Measurements from ENCODE around the gene RAP1GDS1.
"Not testable (repeated sequence)": the region's sequence is repeated elsewhere in the genome, so short reads cannot be mapped to it uniquely, and the experiment has no call there.

RAP1GDS1 gene

DNA sequence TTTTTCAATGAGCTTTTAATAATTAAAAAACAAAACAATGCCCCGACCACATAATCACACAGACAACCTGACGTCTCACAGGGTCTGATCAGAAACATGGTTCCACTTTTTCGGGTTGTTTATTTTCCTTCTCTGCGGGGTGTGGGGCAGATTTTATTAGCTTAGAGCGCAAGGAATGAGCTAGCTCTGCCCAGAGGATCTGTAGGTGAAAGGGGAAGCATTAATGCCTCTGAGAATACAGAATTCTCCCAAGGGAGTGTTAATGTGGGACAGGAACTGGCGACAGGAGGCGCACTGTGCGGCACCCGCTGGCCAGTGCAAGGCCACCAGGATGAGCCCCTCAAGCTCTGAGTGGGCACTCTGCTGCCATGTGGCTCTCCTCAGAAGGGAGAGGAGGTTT lies 215.7 kb downstream of the RAP1GDS1 start:
- H3K36me3 ChIP-seq = no peaks in the 10 kb centered on the region
- no peaks in the 10 kb centered on the region for H3K27me3 ChIP-seq
- TF ChIP-seq, protein P1, sequence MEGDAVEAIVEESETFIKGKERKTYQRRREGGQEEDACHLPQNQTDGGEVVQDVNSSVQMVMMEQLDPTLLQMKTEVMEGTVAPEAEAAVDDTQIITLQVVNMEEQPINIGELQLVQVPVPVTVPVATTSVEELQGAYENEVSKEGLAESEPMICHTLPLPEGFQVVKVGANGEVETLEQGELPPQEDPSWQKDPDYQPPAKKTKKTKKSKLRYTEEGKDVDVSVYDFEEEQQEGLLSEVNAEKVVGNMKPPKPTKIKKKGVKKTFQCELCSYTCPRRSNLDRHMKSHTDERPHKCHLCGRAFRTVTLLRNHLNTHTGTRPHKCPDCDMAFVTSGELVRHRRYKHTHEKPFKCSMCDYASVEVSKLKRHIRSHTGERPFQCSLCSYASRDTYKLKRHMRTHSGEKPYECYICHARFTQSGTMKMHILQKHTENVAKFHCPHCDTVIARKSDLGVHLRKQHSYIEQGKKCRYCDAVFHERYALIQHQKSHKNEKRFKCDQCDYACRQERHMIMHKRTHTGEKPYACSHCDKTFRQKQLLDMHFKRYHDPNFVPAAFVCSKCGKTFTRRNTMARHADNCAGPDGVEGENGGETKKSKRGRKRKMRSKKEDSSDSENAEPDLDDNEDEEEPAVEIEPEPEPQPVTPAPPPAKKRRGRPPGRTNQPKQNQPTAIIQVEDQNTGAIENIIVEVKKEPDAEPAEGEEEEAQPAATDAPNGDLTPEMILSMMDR (IDR thresholded peaks at IDR 0.05) = no peak
- H3K4me3 ChIP-seq (ENCODE audit: low read depth in 1 of 2, low read length in 1 of 2) = no peak overlapping the region
- H3K9me3 ChIP-seq = no peaks in the 10 kb centered on the region
- no peak overlapping the region for H3K27ac ChIP-seq
- no peaks in the 10 kb centered on the region for H3K4me1 ChIP-seq (ENCODE audit: control insufficient read depth in 1 of 2, insufficient read depth in 1 of 2, low read depth in 1 of 2, low read length in 1 of 2)

DNA sequence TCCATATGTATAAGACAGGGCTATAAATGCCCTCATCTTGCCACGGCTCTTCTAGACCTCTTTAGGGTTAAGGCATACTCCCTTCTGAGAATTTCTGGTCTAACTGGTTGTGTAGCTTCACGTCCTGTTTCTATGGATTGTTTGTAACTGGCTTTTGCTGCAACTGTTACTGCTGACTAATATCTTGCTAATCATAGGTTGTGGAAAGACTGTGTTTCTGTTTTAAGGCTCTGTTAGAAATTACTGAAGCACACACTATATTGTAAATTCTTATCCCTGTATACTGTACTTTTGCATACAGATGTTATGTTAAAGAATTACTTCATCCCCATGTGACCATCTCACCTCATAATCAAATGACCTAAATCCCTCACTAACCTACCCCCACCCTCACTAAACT lies 218.4 kb downstream of the RAP1GDS1 start:
- H3K27ac ChIP-seq; H3K9me3 ChIP-seq; H3K36me3 ChIP-seq; H3K4me3 ChIP-seq (ENCODE audit: low read depth in 1 of 2, low read length in 1 of 2); H3K27me3 ChIP-seq; H3K4me1 ChIP-seq (ENCODE audit: control insufficient read depth in 1 of 2, insufficient read depth in 1 of 2, low read depth in 1 of 2, low read length in 1 of 2): not testable (repeated sequence)

GRCh38 chr4:98480535-98480934 lies 219.4 kb downstream of the RAP1GDS1 start:
- Histone ChIP-seq H3K27ac (no peak overlapping the region), H3K36me3 (no peaks in the 10 kb centered on the region), H3K9me3 (no peaks in the 10 kb centered on the region)

DNA sequence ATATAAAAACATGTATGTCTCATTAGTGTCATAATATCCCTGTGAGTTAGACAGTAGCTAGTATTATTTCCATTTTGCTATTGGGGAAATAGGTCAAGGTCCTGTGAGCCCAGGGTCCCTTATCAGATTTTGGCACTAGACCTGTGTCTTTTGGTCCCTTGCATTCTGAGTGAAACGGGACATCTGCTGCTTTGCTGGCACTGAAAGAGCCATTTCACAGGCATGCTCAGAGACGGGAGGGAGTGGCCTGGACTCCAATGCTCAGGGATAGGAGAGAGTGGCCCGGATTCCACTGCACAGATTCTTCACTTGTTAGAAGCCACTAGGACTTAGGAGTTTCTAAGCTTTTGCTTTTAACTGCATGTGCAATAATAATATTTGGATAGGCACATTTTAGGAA lies 220.0 kb downstream of the RAP1GDS1 start:
- no peaks in the 10 kb centered on the region for H3K9me3 ChIP-seq
- H3K4me1 ChIP-seq (ENCODE audit: control insufficient read depth in 1 of 2, insufficient read depth in 1 of 2, low read depth in 1 of 2, low read length in 1 of 2) = no peaks in the 10 kb centered on the region
- no peaks in the 10 kb centered on the region for H3K27me3 ChIP-seq
- no peak overlapping the region for H3K27ac ChIP-seq
- no peak overlapping the region for H3K4me3 ChIP-seq (ENCODE audit: low read depth in 1 of 2, low read length in 1 of 2)
- no peaks in the 10 kb centered on the region for H3K36me3 ChIP-seq
- TF ChIP-seq, protein P1 (IDR thresholded peaks at IDR 0.05) = no peak

More at GRCh38 chr4:98480535-98480934, 219.4 kb downstream of the RAP1GDS1 start:
- TF ChIP-seq, protein P1 (IDR thresholded peaks at IDR 0.05) = no peak
- Histone ChIP-seq H3K4me3 (ENCODE audit: low read depth in 1 of 2, low read length in 1 of 2) (no peak overlapping the region), H3K4me1 (ENCODE audit: control insufficient read depth in 1 of 2, insufficient read depth in 1 of 2, low read depth in 1 of 2, low read length in 1 of 2) (no peaks in the 10 kb centered on the region), H3K27me3 (no peaks in the 10 kb centered on the region)

GRCh38 chr4:98482503-98482846 lies 221.3 kb downstream of the RAP1GDS1 start:
- Histone ChIP-seq H3K36me3 (no peaks in the 10 kb centered on the region), H3K27me3 (no peaks in the 10 kb centered on the region), H3K4me3 (ENCODE audit: low read depth in 1 of 2, low read length in 1 of 2) (no peak overlapping the region), H3K4me1 (ENCODE audit: control insufficient read depth in 1 of 2, insufficient read depth in 1 of 2, low read depth in 1 of 2, low read length in 1 of 2) (no peaks in the 10 kb centered on the region), H3K9me3 (no peaks in the 10 kb centered on the region), H3K27ac (no peak overlapping the region)
- TF ChIP-seq, protein P1 (IDR thresholded peaks at IDR 0.05) = no peak

- TF ChIP-seq, protein P1 (IDR thresholded peaks at IDR 0.05) = no peak
- Histone ChIP-seq H3K27ac (no peak overlapping the region), H3K36me3 (no peaks in the 10 kb centered on the region), H3K4me1 (ENCODE audit: control insufficient read depth in 1 of 2, insufficient read depth in 1 of 2, low read depth in 1 of 2, low read length in 1 of 2) (no peaks in the 10 kb centered on the region), H3K4me3 (ENCODE audit: low read depth in 1 of 2, low read length in 1 of 2) (no peak overlapping the region), H3K9me3 (no peaks in the 10 kb centered on the region), H3K27me3 (no peaks in the 10 kb centered on the region)
These were observed 221.9 kb downstream of the RAP1GDS1 start for GRCh38 chr4:98482847-98483806.
